ENCODE measurements around the gene PANK2.
"Not testable (repeated sequence)": the region's sequence is repeated elsewhere in the genome, so short reads cannot be mapped to it uniquely, and the experiment has no call there.

PANK2 gene

GRCh38 chr20:3888622-3889488 lies at the start of gene PANK2:
Gene PANK2 (plus strand): TSS chr20:3889387.
- H3K4me3 ChIP-seq (ENCODE audit: low read depth, low read length): peak within 1 kb of the TSS; percentile 79
- peak; percentile 42 for TF ChIP-seq CTCF (IDR thresholded peaks at IDR 0.05; ENCODE audit: borderline replicate concordance, insufficient read depth, low read depth, low read length)

- not testable (repeated sequence) for H3K4me3 ChIP-seq (ENCODE audit: low read depth, low read length)
These were observed 49.0 kb upstream of the PANK2 start for GRCh38 chr20:3840201-3840600.

- TF ChIP-seq CTCF (IDR thresholded peaks at IDR 0.05; ENCODE audit: borderline replicate concordance, insufficient read depth, low read depth, low read length): no peak
- H3K4me3 ChIP-seq (ENCODE audit: low read depth, low read length): no peak overlapping the region
These were observed 46.7 kb upstream of the PANK2 start for GRCh38 chr20:3842348-3842930.

GRCh38 chr20:3843490-3843889 lies 45.7 kb upstream of the PANK2 start:
- H3K4me3 ChIP-seq (ENCODE audit: low read depth, low read length): no peak overlapping the region
- TF ChIP-seq CTCF (IDR thresholded peaks at IDR 0.05; ENCODE audit: borderline replicate concordance, insufficient read depth, low read depth, low read length): no peak

GRCh38 chr20:3843990-3844619 lies 45.1 kb upstream of the PANK2 start:
- not testable (repeated sequence) for H3K4me3 ChIP-seq (ENCODE audit: low read depth, low read length)

- H3K4me3 ChIP-seq (ENCODE audit: low read depth, low read length): peak overlapping the region; percentile 72
- TF ChIP-seq CTCF (IDR thresholded peaks at IDR 0.05; ENCODE audit: borderline replicate concordance, insufficient read depth, low read depth, low read length): no peak
These were observed 42.8 kb upstream of the PANK2 start for GRCh38 chr20:3846378-3846739.

GRCh38 chr20:3846740-3847428 lies 42.3 kb upstream of the PANK2 start, which contains the start of gene MAVS:
Gene MAVS (plus strand): TSS chr20:3846834. CDS start chr20:3854625, 7,791 bp downstream.
- TF ChIP-seq CTCF (IDR thresholded peaks at IDR 0.05; ENCODE audit: borderline replicate concordance, insufficient read depth, low read depth, low read length): no peak
- H3K4me3 ChIP-seq (ENCODE audit: low read depth, low read length): peak within 1 kb of the TSS; percentile 72
